ENCODE results near the gene TBC1D5.

The TBC1D5 gene

GRCh38 chr3:17149076-17149475 lies 593.4 kb downstream of the TBC1D5 start:
- no peaks in the 10 kb centered on the region for H3K27me3 ChIP-seq
- no peak overlapping the region for H3K27ac ChIP-seq
- peaks cover 11 to 14% (median 13%) of the 10 kb centered on the region in 3 donors for H3K36me3 ChIP-seq
- intact Hi-C loops (cut with DNase I; ENCODE audit: low total_unique reads) = no loop called here
- no peak overlapping the region for H3K4me3 ChIP-seq
- DNase-seq = no peak
- no peak for TF ChIP-seq CTCF (IDR thresholded peaks at IDR 0.05)
- H3K4me1 ChIP-seq = no peaks in the 10 kb centered on the region
- peaks cover 0 to 20% (median 13%) of the 10 kb centered on the region in 3 donors for H3K9me3 ChIP-seq

GRCh38 chr3:17144665-17144993 lies 597.8 kb downstream of the TBC1D5 start:
- Histone ChIP-seq H3K9me3 (no peaks in the 10 kb centered on the region), H3K4me1 (peaks cover 0 to 15% (median 0%) of the 10 kb centered on the region in 4 donors), H3K36me3 (no peaks in the 10 kb centered on the region), H3K4me3 (no peak overlapping the region), H3K27ac (no peak overlapping the region), H3K27me3 (no peaks in the 10 kb centered on the region)
- intact Hi-C loops (cut with DNase I; ENCODE audit: low total_unique reads) = no loop called here
- no peak for TF ChIP-seq CTCF (IDR thresholded peaks at IDR 0.05)
- DNase-seq = no peak

- no peaks in the 10 kb centered on the region for H3K9me3 ChIP-seq
- intact Hi-C loops (cut with DNase I; ENCODE audit: low total_unique reads) = no loop called here
- H3K27ac ChIP-seq = no peak overlapping the region
- H3K36me3 ChIP-seq = no peaks in the 10 kb centered on the region
- TF ChIP-seq CTCF (IDR thresholded peaks at IDR 0.05) = no peak
- H3K4me3 ChIP-seq = no peak overlapping the region
- no peaks in the 10 kb centered on the region for H3K27me3 ChIP-seq
- no peak for DNase-seq
- H3K4me1 ChIP-seq = peaks cover 0 to 15% (median 0%) of the 10 kb centered on the region in 4 donors
Observed at GRCh38 chr3:17143893-17144664, 598.4 kb downstream of the TBC1D5 start.

- TF ChIP-seq CTCF (IDR thresholded peaks at IDR 0.05) = no peak
- intact Hi-C loops (cut with DNase I; ENCODE audit: low total_unique reads) = no loop called here
- peaks cover 0 to 15% (median 0%) of the 10 kb centered on the region in 4 donors for H3K4me1 ChIP-seq
- H3K36me3 ChIP-seq = no peaks in the 10 kb centered on the region
- no peak overlapping the region for H3K27ac ChIP-seq
- DNase-seq = no peak
- no peak overlapping the region for H3K4me3 ChIP-seq
- no peaks in the 10 kb centered on the region for H3K27me3 ChIP-seq
- no peaks in the 10 kb centered on the region for H3K9me3 ChIP-seq
Observed at GRCh38 chr3:17142516-17142915, 599.9 kb downstream of the TBC1D5 start.

- Histone ChIP-seq H3K27me3 (no peaks in the 10 kb centered on the region), H3K9me3 (no peaks in the 10 kb centered on the region), H3K4me3 (no peak overlapping the region), H3K36me3 (no peaks in the 10 kb centered on the region), H3K4me1 (peaks cover 0 to 15% (median 0%) of the 10 kb centered on the region in 4 donors), H3K27ac (no peak overlapping the region)
- no peak for TF ChIP-seq CTCF (IDR thresholded peaks at IDR 0.05)
- DNase-seq = no peak
- intact Hi-C loops (cut with DNase I; ENCODE audit: low total_unique reads) = no loop called here
Observed at GRCh38 chr3:17141699-17142098, 600.7 kb downstream of the TBC1D5 start.
